ENCODE data around the gene CDKN1A.
"Not testable (repeated sequence)": the region's sequence is repeated elsewhere in the genome, so short reads cannot be mapped to it uniquely, and the experiment has no call there.

The CDKN1A gene

DNA sequence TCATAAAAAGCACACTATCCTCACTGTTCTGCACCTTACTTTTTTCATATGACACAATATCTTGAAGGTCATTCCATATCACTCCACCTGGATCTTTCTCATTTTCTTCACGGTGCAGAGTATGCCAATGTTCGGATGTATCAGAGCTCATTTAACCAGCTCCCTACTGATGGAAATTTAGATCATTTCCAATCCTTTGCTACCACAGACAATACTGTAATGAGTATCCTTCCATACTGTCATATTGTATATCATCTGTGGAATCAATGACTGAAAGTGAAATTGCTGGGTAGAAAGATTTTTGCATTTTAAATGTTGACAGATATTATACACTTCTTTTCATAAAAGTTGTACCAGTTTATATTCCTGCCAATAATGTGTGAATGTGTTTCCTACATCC is 16.9 kb downstream of the CDKN1A start:
- DNase-seq (ENCODE audit: low spot score) = no peak

DNA sequence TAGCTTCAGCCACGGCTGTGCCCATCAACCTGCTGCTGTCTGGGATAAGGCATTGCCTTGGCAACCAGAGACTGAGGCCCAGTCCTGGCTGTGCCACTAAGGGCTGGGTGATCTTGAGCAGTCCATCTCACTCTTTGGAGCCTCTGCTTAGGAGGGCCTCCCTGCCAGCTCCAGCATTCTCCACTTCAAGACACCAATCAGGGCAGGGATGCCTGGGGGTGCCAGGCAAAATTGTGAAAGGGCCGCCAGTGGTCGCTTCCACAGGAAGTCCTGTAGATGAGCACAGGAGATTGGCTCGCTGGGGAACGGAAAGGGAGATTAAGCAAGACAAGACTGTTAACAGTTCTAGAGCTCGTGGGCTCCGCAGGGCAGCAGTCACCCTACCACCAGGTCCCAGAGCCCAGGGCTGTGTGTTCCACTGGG is 19.0 kb downstream of the CDKN1A start, which contains the start of gene RAB44:
Gene RAB44, plus strand, starts transcription at position 346 of the 423 bp plus-strand sequence. CDS start 6,410 bp downstream, outside the sequence.
- no peak for DNase-seq (ENCODE audit: low spot score)

DNA sequence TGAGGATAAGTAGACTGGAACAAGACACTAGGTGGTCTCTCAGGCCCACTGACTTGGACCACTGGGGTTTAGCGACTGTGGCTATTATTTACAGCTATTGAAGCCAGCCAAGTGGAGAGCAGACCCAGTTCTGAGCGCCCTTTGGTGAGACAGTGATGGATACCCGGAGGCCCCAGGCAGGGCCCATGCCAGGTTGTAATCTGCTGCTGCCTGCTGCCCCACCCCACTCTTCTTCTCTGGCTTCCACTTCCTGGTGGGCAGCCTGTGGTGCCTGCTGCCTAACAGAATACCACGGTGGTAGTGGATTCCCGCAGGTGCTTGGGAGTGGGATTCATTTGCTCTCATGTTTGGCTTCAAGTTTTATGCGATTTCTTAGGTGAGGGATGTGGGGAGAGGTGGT is 19.7 kb downstream of the CDKN1A start:
- no peak for DNase-seq (ENCODE audit: low spot score)

DNA sequence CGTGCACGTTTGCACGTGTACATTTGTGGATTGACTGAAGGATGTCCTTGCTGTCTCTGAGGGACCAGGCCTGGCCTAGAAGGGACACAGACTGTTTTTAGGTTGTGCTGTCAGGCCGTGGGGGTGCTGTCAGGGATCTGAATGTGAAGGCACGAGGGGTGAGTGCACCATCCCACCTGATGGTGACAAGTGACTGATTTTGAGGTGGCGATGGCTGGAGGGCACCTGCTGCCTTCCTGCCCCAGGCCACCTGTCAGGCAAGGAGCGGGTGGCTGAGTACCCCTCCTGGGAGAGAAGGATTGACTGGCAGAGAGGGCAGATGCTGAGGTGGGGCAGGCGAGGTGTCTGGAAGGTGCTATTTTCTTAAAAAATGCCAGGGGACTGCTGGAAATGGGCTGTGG is 20.4 kb downstream of the CDKN1A start:
- no peak for DNase-seq (ENCODE audit: low spot score)

DNA sequence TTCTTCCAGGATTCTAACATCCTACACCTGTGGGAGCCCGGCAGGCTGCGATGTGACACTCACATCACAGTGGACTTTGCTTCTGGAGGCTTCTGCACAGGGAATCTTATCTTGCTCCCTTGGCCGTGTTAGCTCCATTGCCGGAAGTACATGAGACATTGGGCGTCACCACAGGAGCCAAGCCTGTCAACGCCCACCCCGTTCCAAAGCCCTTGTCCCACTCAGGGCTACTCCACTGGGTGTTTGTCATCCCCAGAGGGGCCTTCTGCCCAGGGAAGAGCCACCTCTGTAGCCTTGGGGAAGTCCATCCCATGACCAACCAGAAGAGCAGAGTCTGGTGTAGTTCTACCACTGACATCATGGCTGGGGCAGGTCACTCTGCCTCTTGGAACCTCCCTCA is 20.8 kb downstream of the CDKN1A start:
- no peak for DNase-seq (ENCODE audit: low spot score)

DNA sequence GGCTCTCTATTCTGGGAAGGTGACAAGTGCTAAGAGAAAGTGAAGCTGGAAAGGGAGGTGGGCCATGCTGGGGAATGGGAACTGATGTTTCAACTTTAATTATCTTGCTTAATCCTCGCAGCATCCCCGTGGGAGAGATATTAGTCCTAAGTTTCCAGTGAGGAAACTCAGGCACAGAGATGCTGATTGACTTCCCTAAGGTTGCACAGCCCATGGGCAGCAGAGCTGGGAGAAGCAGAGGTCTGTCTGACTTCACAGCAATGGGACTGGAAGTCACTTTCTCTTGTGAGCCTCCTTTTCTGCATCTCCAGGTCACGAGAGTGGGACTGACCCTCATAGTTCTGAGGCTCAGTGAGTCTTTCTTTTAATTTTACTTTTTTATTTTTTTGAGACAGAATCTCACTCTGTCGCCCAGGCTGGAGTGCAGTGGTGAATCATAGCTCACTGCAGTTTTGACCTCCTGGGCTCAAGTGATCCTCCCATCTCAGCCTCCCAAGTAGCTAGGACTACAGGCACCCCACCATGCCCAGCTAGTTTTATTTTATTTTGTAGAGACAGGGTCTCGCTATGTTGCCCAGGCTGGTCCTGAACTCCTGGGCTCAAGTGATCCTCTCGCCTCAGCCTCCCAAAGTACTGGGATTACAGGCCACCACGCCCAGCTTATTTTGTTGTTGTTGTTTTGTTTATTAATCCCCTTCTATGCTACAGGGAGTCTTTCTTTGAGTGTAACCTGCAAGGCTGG is 21.7 kb downstream of the CDKN1A start:
- no peak for DNase-seq (ENCODE audit: low spot score)

DNA sequence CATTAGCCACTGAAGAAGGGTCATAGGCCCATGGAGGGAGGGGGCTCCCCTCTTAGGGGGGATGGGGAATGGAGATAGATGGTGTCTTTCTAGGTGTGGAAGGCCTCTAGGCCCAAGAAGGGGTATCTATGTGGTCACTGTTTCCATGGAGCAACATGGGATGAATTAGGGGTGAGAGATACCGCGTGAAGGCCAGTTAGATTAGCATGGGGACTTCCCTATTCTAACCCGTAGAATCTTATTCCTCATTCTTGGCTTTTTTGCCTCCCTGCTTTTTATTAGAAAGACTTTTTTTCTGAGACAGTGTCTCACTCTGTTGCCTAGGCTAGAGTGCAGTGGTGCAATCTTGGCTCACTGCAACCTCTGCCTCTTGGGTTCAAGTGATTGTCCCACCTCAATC is 22.3 kb downstream of the CDKN1A start:
- DNase-seq (ENCODE audit: low spot score) = no peak

DNA sequence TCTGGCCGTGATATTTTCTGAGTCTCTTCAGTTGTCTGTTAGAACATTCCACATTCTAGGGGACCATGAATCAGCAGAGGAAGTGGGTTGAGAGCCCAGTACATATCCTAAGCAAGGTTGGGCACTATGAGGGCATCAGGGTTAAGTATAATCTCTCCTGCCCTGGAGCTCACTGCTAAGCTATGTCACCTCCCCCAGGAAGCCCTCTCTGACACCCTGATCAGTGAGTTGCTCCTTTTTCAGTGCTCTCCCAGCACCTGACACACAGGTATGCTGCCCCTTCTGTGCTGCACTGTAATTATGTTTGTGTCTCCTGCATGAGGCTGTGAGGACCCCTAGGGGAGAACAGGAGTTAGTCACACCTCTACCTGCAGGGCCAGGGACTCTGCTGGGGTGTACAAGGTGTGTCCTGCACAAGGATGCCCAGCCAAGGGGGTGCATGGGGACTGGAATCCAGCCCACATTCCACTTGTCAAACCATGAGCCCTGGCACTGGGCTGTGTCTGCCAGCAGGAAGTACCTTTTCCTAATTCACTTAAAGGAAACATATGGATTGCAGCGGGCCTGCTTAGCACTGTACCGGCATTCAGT is 23.0 kb downstream of the CDKN1A start:
- no peak for DNase-seq (ENCODE audit: low spot score)

DNA sequence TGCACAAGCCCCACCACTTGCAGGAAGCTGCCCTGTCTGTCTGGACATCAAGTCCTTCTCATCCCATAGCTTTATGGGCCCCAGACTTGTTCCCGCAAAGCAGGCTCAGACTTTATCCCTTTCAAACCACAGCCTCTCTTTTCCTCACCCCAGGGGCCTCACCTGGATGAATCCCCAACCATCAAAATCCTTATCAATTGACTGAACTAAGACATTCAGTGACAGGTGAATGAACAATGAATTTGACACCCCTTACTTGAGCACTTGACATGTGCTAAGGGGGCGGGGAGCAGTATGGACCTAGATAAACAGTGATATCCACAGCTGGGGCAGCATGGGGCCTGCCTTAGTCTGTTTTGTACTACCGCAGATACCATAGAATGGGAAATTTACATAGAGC is 24.1 kb downstream of the CDKN1A start:
- no peak for DNase-seq (ENCODE audit: low spot score)

DNA sequence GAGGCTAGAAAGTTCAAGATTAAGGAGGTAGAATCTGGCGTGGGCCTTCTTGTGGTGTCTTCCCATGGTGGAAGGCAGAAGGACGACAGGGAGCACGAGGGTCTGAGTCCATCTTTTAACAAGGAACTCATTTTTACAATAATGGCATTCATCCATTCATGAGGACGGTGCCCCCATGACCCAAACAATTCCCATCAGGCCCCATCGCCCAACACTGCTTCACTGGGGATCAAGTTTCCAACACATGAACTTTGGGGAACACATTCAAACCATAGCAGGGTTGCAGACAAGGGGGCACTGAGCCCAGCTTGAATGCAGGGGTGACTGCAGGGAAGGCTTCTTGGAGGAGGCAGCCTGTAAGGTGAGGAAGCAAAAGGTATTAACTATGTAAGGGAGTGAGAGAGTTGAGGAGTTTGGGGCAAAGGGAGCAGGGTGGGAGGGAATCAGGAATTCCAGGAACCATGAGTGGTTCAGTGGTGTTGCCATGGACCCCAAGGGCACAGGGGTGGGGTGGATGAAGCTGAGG is 24.6 kb downstream of the CDKN1A start:
- DNase-seq (ENCODE audit: low spot score) = no peak

DNA sequence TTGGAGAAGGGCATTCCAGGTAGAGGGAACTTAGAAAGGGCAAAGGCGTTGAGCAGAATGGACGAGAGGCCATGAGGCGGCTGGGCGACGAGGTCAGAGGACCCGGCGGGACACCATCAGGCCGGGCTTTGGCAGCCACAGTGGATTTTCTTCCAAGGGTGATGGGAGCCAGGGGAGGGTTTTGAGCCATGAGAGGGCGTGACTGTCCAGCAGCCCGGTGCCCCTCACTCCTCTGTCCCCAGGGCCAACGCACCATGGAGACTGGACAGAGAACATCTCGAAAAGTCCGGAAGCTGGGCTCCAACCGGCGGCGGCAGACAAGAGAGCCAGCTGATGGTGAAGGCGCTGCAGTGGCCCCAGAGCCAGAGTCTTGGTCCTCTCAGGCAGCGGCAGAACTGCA is 25.5 kb downstream of the CDKN1A start:
- no peak for DNase-seq (ENCODE audit: low spot score)

DNA sequence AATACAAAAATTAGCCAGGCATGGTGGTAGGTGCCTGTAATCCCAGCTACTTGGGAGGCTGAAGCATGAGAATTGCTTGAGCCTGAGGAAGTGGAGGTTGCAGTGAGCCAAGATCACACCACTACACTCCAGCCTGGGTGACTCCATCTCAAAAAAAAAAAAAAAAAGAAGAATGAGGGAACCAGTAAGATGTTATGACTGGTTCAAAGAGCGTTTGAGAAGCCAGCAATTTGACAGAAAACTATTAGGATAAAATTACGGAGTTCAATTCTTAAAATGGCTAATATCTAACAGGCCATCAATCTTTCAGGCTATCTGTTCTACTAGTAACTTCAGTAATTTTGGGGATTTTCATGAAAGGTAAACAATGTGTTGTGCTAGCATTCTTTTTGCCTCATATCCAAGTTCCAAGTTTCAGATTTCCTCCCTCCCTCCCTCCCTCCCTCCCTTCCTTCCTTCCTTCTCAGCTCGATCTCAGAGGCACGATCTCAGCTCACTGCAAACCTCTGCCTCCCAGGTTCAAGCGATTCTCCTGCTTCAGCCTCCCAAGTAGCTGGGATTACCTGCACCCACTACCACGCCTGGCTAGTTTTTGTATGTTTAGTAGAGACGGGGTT is 26.6 kb downstream of the CDKN1A start:
- DNase-seq (ENCODE audit: low spot score) = not testable (repeated sequence)

DNA sequence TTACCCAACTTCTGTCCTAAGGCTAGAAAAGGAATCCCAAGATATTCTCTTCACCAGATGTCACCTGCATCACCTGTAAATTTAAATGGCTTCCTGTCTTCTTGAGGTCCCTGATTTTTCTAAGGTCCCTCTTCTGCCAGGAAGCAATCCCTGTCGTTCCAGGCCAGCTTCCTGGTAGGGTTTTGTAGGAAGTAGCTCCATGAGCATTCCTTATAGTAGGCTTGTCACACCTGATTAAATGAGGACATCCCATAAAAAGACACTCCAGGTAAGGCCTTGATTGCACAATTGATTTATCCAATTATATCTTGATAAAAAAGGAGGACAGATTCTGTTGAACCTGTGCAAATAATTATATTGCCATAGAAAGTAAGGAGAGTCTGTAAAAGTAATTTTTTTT is 27.8 kb downstream of the CDKN1A start:
- DNase-seq (ENCODE audit: low spot score) = no peak

DNA sequence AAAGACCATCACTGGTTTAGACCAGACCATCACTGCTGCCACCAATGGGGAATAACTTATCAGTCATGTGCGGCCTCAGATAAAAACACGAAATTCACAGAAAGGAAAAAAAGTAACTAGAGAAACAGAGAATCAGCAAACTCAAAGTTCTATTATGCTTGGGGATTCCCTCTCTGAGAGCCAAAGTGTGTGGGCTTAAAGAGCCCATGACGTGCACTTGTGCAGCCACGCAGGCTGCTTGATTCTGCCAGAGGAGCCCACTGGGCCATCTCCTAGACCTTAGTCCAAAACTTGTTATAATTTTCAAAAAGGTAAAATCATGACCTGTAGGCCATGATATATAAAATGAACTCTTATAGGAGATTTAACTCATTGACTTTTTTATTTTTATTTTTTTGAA is 34.3 kb downstream of the CDKN1A start:
- no peak for DNase-seq (ENCODE audit: low spot score)

DNA sequence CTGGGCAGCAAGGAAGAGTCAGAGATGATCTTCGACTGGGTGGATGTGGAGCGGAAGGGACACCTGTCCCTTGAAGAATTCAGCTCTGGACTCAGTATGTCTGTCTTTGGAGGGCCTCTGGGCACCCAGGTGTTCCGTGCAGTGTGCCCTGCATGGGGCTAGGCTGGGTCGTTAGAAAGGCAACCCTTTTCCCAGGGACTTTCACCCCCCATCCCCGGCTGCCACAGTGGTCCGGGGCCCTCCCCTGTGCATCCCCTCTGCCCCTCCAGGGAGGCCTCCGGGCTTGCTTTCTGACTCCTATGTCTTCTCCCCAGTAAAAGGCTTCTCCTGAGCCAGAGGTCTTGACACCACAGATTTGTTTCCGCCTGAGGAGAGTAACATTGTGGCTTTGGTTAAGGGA is 35.3 kb downstream of the CDKN1A start:
- no peak for DNase-seq (ENCODE audit: low spot score)

DNA sequence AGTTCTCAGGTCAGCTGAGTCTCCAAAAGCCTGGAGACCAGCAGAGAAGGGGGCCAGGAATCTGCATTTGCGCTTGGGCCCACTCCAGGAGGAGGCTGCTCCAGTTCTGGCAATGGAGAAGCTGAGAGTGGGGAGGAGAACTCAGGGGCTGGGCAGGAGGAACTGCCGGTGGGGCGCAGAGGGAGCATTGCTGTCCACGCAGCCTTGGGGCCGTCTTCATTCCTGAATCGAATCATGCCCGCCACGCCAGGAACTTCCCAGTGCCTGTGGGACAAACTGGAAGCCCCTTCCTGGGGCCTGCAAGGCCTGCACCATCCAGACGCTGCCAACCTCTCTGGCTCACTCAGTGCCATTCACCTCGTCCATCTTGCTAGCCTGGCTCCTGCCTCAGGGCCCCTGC is 36.0 kb downstream of the CDKN1A start:
- DNase-seq (ENCODE audit: low spot score) = no peak

DNA sequence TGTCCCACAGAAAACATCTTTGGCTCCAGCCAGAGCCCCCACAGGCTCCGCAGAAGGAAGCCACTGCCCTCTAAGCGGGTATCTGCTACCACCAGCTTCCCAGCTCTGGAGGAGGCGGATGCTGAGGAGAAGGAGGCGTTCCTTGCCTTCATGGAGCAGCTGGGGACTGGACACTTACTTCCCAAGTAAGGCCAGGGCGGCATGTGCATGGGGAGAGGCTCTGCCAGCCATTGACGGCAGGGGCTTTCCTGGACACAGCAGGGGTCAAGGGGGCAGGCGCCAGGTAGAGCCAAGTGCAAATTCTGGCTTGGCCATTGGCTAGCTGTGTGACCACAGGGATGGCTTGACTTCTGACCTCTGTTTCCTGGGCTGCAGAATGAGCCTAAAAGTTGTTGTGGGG is 37.0 kb downstream of the CDKN1A start:
- DNase-seq (ENCODE audit: low spot score) = no peak

DNA sequence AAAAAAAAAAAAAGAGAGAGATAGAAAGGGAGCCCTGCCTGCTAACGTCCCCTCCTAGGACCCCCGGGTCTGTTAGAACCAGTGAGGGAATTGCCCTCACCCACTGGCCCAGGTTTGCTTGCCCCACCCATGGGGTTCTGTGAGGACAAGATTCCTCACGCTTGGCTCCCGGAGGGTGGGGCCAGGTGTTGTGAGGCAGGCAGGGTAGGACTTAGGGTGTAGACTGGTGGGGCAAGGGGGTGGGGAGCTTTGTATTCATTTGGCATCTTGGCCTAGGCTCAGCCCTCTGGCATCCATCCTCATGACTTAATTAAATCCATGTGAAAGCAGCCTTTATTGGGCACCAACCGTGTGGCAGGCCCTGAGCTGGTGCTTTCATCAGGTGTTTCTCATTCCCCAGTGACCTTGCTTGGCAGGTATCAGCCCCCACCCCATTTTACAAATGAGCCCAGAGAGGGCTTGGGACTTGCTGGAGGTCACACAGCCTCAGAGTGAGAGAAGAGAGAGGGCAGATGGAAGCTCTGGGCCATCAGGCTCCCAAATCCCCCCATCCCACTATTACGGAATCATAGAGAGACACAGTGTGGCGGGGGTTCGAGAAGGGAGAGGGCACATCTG is 38.1 kb downstream of the CDKN1A start:
- no peak for DNase-seq (ENCODE audit: low spot score)

DNA sequence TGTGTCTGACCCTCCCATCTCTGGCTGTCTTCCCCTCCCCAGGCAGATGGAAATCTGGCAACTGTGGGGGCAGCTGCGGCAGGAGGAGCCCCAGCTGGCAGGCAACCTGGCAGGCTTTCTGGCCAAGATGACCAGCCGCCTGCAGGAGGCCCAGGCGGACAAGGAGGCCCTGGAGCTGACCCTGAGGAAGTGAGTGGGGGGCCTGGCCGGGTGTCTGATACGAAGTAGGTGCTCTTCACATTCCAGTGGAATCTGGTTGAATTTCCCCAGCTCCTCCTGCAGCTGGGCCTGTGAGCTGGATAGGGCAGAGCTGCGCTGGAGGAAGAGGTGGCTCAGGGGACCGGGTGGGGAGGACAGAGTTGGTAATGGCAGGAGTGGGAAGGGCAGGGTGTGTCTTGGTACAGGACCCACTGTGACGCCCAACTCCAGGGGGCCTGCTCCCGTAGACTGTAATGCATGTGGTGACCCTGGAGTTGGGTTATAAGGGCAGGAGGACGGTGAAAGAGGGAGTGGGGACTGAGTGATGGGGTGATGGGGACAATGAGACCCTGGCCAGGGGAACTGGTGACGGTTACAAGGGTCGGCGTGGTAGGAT is 38.8 kb downstream of the CDKN1A start:
- no peak for DNase-seq (ENCODE audit: low spot score)

DNA sequence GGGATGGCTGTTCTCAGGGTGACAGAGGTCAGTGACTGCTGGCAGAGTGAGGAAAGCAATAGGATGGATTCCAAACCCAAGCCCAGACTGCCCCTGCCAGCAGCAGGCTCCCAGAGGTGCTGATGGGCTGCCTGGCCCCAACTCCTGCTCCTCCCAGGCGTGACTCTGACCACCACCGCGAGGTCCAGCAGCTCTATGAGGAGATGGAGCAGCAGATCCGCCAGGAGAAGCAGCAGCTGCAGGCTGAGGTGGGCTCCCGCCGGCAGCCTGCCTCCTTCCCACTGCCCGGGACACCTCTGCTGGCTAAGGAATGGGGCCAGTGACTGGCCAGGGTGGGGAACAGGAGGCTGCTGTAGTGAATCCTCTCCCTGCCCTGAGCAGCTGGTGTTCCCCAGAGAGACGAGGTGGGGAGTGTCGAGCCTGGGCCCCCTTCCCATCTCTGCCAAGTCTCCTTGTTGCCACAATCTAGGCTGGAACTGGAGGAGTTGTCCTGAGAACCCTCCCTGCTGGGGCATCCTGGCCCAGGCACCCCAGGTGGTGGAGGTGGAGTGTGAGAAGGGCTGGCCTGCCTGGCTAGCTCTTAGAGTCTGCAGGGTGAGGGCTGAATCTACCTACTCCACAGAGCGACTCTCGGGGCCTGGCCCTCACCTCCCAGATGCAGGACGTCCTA is 39.5 kb downstream of the CDKN1A start:
- no peak for DNase-seq (ENCODE audit: low spot score)

DNA sequence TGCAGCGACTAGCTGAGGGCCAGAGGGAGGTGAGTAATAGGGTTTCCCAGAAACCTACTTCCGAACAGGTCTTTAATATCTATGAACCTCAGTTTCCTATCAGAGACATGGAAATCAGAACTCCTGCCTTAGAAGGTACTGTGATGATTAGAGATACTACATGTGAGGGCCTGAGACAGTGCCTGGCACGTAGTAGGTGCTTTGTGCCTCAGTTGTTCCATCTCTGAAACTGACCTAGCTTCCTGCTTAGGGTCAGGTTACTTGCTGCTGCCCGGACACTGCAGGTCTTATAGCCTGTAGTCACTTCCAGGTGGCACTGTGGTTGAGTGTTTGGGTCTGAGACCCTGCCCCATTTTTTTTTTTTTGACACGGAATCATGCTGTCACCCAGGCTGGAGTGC is 40.0 kb downstream of the CDKN1A start:
- no peak for DNase-seq (ENCODE audit: low spot score)

DNA sequence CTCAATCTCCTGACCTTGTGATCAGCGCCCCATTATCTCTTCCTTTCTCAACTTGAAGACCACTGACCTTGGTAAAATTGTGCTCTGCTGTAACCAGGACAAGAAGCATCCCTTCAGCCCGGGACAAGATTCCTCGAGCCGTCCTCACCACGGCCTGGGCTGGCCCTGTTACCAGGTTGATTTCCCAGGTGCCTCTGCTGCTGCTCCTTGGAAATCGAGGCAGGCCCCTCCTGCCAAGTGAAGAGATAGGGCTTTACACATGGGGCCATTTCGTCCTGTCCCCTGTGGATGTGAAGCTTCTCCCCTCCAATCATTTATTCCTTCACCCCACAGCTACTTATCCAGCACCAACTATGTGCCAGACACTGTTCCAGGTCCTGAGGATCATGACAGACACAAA is 40.6 kb downstream of the CDKN1A start:
- no peak for DNase-seq (ENCODE audit: low spot score)
